GM12878 (cell line): ENCODE data around the gene RREB1. TPM values are rescaled to one million over a fixed set of nuclear protein-coding genes. Genes with fewer than 3 reads are reported as not detected.
A peak's percentile ranks its signal among the peaks of the same experiment; 100 is the strongest.

Experiments used
- BCLAF1 ChIP-seq: fragments of 450-650 bp; IDR thresholded peaks from 2 replicates; pipeline ENCODE4 v1.6.1; 2017; ENCODE audit warnings: antibody characterized with exemption, mild to moderate bottlenecking, moderate library complexity
- CREM ChIP-seq: IDR thresholded peaks from 2 replicates; pipeline ENCODE4 v1.6.1; 2014; ENCODE audit warnings: antibody characterized with exemption, low read depth
- ELK1 ChIP-seq: IDR thresholded peaks from 2 replicates; pipeline ENCODE4 v1.6.1; 2012; ENCODE audit warnings: low read depth, low read length, improper control_type of control experiment
- GATAD2B ChIP-seq: fragments of 450-650 bp; conservative IDR thresholded peaks from 2 replicates; pipeline ENCODE4 v1.6.1; 2017; ENCODE audit warnings: low read depth, mild to moderate bottlenecking, moderate library complexity
- HCFC1 ChIP-seq: fragments of 150-350 bp; IDR thresholded peaks from 2 replicates; pipeline ENCODE4 v1.6.1; 2014; ENCODE audit warnings: low read length
- MXI1 ChIP-seq: fragments of 150-350 bp; IDR thresholded peaks from 2 replicates; pipeline ENCODE4 v1.6.1; 2011; ENCODE audit warnings: low read depth, mild to moderate bottlenecking, inconsistent platforms, low read length, improper control_type of control experiment
- NFYA ChIP-seq: IDR thresholded peaks from 2 replicates; pipeline ENCODE4 v1.6.1; 2011; ENCODE audit warnings: low read depth, mild to moderate bottlenecking, low read length, improper control_type of control experiment, borderline replicate concordance
- NFYB ChIP-seq: IDR thresholded peaks from 2 replicates; pipeline ENCODE4 v1.6.1; 2011; ENCODE audit warnings: low read depth, mild to moderate bottlenecking, low read length, improper control_type of control experiment, moderate library complexity; ENCODE audit not compliant: insufficient read depth
- POLR2AphosphoS2 ChIP-seq: IDR thresholded peaks from 2 replicates; pipeline ENCODE4 v1.6.1; 2011; ENCODE audit warnings: low read depth, mild to moderate bottlenecking, low read length, improper control_type of control experiment, moderate library complexity
- RUNX3 ChIP-seq: IDR thresholded peaks from 2 replicates; pipeline ENCODE4 v1.6.1; 2012; ENCODE audit warnings: low read length, inconsistent platforms
- SIN3A ChIP-seq: IDR thresholded peaks from 2 replicates; pipeline ENCODE4 v1.6.1; 2012; ENCODE audit warnings: low read depth, low read length, improper control_type of control experiment
- SMAD5 ChIP-seq: IDR thresholded peaks from 2 replicates; pipeline ENCODE4 v1.6.1; 2016; ENCODE audit warnings: antibody characterized with exemption, low read depth
- polyA plus RNA-seq, 11 experiments: library from polyadenylated mRNA; depleted of rRNA in 4 of 11; unstranded in 6 of 11; stranded (reverse) in 5 of 11; fragments of >200 nt; fragmentation: Nextera tagmentation in 4 of 11; fragmentation: Illumina TruSeq in 1 of 11; extraction: Ambion mirVana in 4 of 11; extraction: Trizol in 1 of 11; gene quantifications; 1 replicate in 1 of 11; 2 replicates in 10 of 11; pipeline versions ENCODE4 v1.2.1 to v1.2.3, GENCODE V29; 2011 to 2016; ENCODE audit warnings: inconsistent platforms in 2 of 11, missing spikeins in 2 of 11, low read depth in 1 of 11
- total RNA-seq, 4 experiments: library from RNA; depleted of rRNA in 3 of 4; stranded (reverse); fragments of >200 nt in 3 of 4; fragmentation: Illumina TruSeq in 1 of 4; extraction: Trizol in 1 of 4; gene quantifications; 2 replicates each; pipeline versions ENCODE4 v1.2.1 to v1.2.3, GENCODE V29; 2013 to 2021

Gene RREB1
- total and polyA plus RNA-seq, 10 of the 15 experiments (the other 5 are each of a cell fraction or from before 2014, with no cell fraction given) = 1.9 to 30.3 (median 8.6) TPM

DNA sequence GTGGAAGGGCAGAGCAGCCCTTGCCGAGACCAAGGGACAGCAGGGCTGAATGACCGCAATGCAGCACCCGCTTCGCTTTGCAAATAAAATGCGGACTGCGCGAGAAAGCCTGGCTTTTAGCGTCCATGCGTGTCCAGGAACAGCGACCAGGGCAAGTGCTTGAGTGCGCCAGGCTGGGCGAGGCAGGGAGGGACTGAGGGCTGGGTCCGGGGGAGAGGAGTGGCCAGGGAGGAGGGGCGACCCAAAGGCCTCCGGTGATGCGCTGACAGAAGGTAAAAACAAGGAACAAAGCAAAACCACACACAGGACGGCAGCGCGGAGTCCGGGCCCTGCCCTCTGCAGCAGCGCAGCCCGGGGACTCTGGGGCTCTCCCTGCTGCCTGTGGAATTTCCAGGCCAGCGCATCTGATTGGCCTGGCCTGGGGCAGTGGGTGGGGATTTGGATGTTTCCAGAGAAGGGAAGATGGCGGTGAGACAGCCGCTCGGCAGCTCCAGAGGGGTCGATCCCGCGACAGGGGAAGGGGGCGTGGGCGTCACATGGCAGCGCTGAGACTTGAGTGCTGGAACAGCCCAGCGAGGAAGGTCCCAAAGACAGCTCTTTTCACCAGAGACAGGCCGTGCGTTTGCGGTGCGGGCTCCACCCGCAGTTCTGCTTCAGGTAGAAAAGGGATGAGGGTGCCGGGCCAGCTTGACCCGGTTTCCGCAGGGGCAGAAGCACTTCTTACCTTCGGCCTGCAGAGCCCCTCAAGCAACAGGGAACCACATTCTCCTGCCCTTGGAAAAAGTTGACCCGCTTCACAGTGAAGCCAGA is 153.5 kb downstream of the RREB1 start (continued):
- TF ChIP-seq MXI1 (no peak), NFYB (peak; percentile 71), NFYA (no peak), SMAD5 (no peak), POLR2AphosphoS2 (no peak), RUNX3 (0 out of 2 replicates have a peak, but pooled peaks have one; percentile 22), CREM (no peak), HCFC1 (no peak), SIN3A (no peak), BCLAF1 (no peak), GATAD2B (peak; percentile 28), ELK1 (no peak)
- TF ChIP-seq, all 136 proteins: peak for 8
